ENCODE results near the gene UFC1. TPM values are rescaled to one million over a fixed set of nuclear protein-coding genes. Genes with fewer than 3 reads are reported as not detected.

UFC1 gene
- total and polyA plus RNA-seq, 12 donors: 43.0 to 142 (median 74.9) TPM

GRCh38 chr1:161158316-161159010 is 4.7 kb downstream of the UFC1 start:
- intact Hi-C loops (cut with DNase I): no loop called here
- Histone ChIP-seq H3K4me1 (peaks cover 5 to 43% (median 37%) of the 10 kb centered on the region in 9 donors), H3K9me3 (no peaks in the 10 kb centered on the region), H3K27me3 (no peaks in the 10 kb centered on the region), H3K36me3 (peaks cover 0 to 50% (median 5%) of the 10 kb centered on the region in 9 donors), H3K27ac (peak overlapping the region in 9 of 10 donors; percentile 71 to 95 (median 91)), H3K4me3 (peak overlapping the region in 8 of 10 donors; percentile 55 to 99 (median 96))
- WGBS, 2 donors: 75 to 80% methylated on average over 9 of the region's 9 CpGs
- DNase-seq (no peak), ATAC-seq (no peak)
- TF ChIP-seq CTCF (IDR thresholded peaks at IDR 0.05): no peak

- peaks cover 0 to 59% (median 5%) of the 10 kb centered on the region in 9 donors for H3K36me3 ChIP-seq
- H3K4me3 ChIP-seq: peak within 1 kb of the TSS; percentile 55 to 99 (median 96)
- H3K4me1 ChIP-seq: peaks cover 5 to 43% (median 34%) of the 10 kb centered on the region in 9 donors
- peak within 1 kb of the TSS; percentile 68 to 95 (median 90) for H3K27ac ChIP-seq
- intact Hi-C loops (cut with DNase I): no loop called here
- peak; percentile 94 to 98 (median 96) for ATAC-seq
- WGBS, 2 donors: 1% methylated on average over 55 to 60 of the region's 60 CpGs
- no peaks in the 10 kb centered on the region for H3K9me3 ChIP-seq
- H3K27me3 ChIP-seq: no peaks in the 10 kb centered on the region
- peak in 5 of 9 donors; percentile 18 to 52 (median 42) for TF ChIP-seq CTCF (IDR thresholded peaks at IDR 0.05)
- DNase-seq: peak; percentile 95
Measured at GRCh38 chr1:161159087-161159912, 5.5 kb downstream of the UFC1 start, which contains the start of gene USP21. Gene USP21, plus strand, starts transcription at chr1:161159500. Its CDS starts 1,141 bp downstream, at chr1:161160641.

- peak overlapping the region; percentile 55 to 99 (median 96) for H3K4me3 ChIP-seq
- no peak for DNase-seq
- peaks cover 0 to 64% (median 5%) of the 10 kb centered on the region in 9 donors for H3K36me3 ChIP-seq
- 6 to 7% methylated on average over 11 of the region's 11 CpGs for WGBS, 2 donors
- H3K4me1 ChIP-seq: peaks cover 5 to 40% (median 29%) of the 10 kb centered on the region in 9 donors
- no peaks in the 10 kb centered on the region for H3K9me3 ChIP-seq
- TF ChIP-seq CTCF (IDR thresholded peaks at IDR 0.05): no peak
- ATAC-seq: no peak
- H3K27ac ChIP-seq: peak overlapping the region in 9 of 10 donors; percentile 71 to 95 (median 91)
- no peaks in the 10 kb centered on the region for H3K27me3 ChIP-seq
- intact Hi-C loops (cut with DNase I): no loop called here
Measured at GRCh38 chr1:161159913-161160243, 6.1 kb downstream of the UFC1 start.

GRCh38 chr1:161160671-161161145 is 6.9 kb downstream of the UFC1 start:
- H3K4me1 ChIP-seq: peaks cover 8 to 43% (median 36%) of the 10 kb centered on the region in 9 donors
- H3K36me3 ChIP-seq: peaks cover 0 to 66% (median 5%) of the 10 kb centered on the region in 9 donors
- no peaks in the 10 kb centered on the region for H3K27me3 ChIP-seq
- WGBS, 2 donors: 95 to 96% methylated on average over 22 of the region's 22 CpGs
- intact Hi-C loops (cut with DNase I): no loop called here
- ATAC-seq (no peak), DNase-seq (no peak)
- TF ChIP-seq CTCF (IDR thresholded peaks at IDR 0.05): no peak
- H3K9me3 ChIP-seq: no peaks in the 10 kb centered on the region
- H3K27ac ChIP-seq: no peak overlapping the region
- H3K4me3 ChIP-seq: peak overlapping the region in 3 of 10 donors; percentile 85 to 96 (median 96)
